Stimulated activated CD8-positive, alpha-beta memory T cell treated with anti-CD3 and anti-CD28 coated beads, Interleukin-12 subunit alpha, Interleukin-12 subunit beta, amount 100 ng/mL, for 4 hours (primary cell): ENCODE data around the gene ZC2HC1B.
"Not testable (repeated sequence)": the region's sequence is repeated elsewhere in the genome, so short reads cannot be mapped to it uniquely, and the experiment has no call there.

Source experiments
- DNase-seq: peaks from one replicate; pipeline ENCODE4 v3.0.0-alpha.2; 2020; ENCODE audit warnings: low read depth

ZC2HC1B gene

GRCh38 chr6:143864234-143864633 is at the start of gene ZC2HC1B:
ZC2HC1B (plus strand) TSS chr6:143864474; CDS start chr6:143864540, 66 bp downstream.
- no peak for DNase-seq

GRCh38 chr6:143817621-143818020 is 46.7 kb upstream of the ZC2HC1B start:
- DNase-seq, result no peak

- DNase-seq, result no peak
These were observed 42.9 kb upstream of the ZC2HC1B start for GRCh38 chr6:143821359-143821758.

GRCh38 chr6:143822584-143823024 is 41.7 kb upstream of the ZC2HC1B start:
- no peak for DNase-seq

GRCh38 chr6:143823548-143823947 is 40.7 kb upstream of the ZC2HC1B start:
- DNase-seq, result no peak

- no peak for DNase-seq
These were observed 35.7 kb upstream of the ZC2HC1B start for GRCh38 chr6:143828572-143828971.

- no peak for DNase-seq
These were observed 28.1 kb upstream of the ZC2HC1B start for GRCh38 chr6:143836150-143836549.

GRCh38 chr6:143838395-143838794 is 25.9 kb upstream of the ZC2HC1B start:
- DNase-seq, result no peak

GRCh38 chr6:143839196-143839595 is 25.1 kb upstream of the ZC2HC1B start:
- DNase-seq, result no peak

- no peak for DNase-seq
These were observed 23.5 kb upstream of the ZC2HC1B start for GRCh38 chr6:143840595-143841265.

- no peak for DNase-seq
These were observed 21.8 kb upstream of the ZC2HC1B start for GRCh38 chr6:143842461-143842901.

GRCh38 chr6:143842902-143843676 is 21.2 kb upstream of the ZC2HC1B start, which contains the start of gene LTV1:
LTV1 (plus strand) TSS chr6:143843338; CDS start chr6:143843478, 140 bp downstream.
- DNase-seq, result peak; percentile 85

GRCh38 chr6:143843677-143843999 is 20.6 kb upstream of the ZC2HC1B start:
- DNase-seq, result no peak

GRCh38 chr6:143844006-143844405 is 20.3 kb upstream of the ZC2HC1B start:
- no peak for DNase-seq

- DNase-seq, result no peak
These were observed 19.2 kb upstream of the ZC2HC1B start for GRCh38 chr6:143845033-143845432.

GRCh38 chr6:143851706-143852105 is 12.6 kb upstream of the ZC2HC1B start:
- DNase-seq, result not testable (repeated sequence)

GRCh38 chr6:143855057-143855456 is 9.2 kb upstream of the ZC2HC1B start:
- not testable (repeated sequence) for DNase-seq

GRCh38 chr6:143856762-143857161 is 7.5 kb upstream of the ZC2HC1B start:
- not testable (repeated sequence) for DNase-seq

- no peak for DNase-seq
These were observed 6.6 kb upstream of the ZC2HC1B start for GRCh38 chr6:143857651-143858050.

- DNase-seq, result no peak
These were observed 4.2 kb upstream of the ZC2HC1B start for GRCh38 chr6:143859891-143860660.

- no peak for DNase-seq
These were observed 503 bp upstream of the ZC2HC1B start for GRCh38 chr6:143863771-143864170.

GRCh38 chr6:143867236-143867635 is 3.0 kb downstream of the ZC2HC1B start:
- DNase-seq, result no peak

- not testable (repeated sequence) for DNase-seq
These were observed 4.5 kb downstream of the ZC2HC1B start for GRCh38 chr6:143868808-143869207.
